ENCODE measurements around the gene CDA. TPM values are rescaled to one million over a fixed set of nuclear protein-coding genes. Genes with fewer than 3 reads are reported as not detected.

The CDA gene
- total RNA-seq, 4 donors from 2014 or later = 5.3 to 24.1 (median 18.5) TPM

DNA sequence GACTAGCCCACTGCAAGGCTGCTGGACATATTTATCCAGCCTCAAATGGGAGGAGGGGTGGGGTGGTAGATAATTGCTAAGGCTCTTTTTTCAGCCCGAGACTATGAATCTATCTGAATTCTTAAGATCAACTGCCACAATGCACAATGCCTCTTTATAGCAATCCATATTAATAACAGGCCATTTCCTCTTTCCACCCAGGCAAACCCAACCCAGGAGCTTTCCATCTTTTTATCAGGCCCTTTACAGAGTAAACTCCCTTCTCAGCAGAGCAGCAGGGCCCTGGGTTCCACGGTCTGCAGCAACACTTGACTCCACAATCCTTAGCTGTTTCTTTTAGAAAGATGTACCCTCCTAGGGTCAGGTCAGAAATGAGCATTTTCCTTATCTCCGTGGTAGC lies 71.5 kb downstream of the CDA start:
- intact Hi-C loops (cut with DNase I; ENCODE audit: low total_unique reads) = no loop called here
- no peak for DNase-seq (ENCODE audit: low spot score in 2 of 2)
- TF ChIP-seq POLR2A (IDR thresholded peaks at IDR 0.05) = no peak
- TF ChIP-seq, protein P1, sequence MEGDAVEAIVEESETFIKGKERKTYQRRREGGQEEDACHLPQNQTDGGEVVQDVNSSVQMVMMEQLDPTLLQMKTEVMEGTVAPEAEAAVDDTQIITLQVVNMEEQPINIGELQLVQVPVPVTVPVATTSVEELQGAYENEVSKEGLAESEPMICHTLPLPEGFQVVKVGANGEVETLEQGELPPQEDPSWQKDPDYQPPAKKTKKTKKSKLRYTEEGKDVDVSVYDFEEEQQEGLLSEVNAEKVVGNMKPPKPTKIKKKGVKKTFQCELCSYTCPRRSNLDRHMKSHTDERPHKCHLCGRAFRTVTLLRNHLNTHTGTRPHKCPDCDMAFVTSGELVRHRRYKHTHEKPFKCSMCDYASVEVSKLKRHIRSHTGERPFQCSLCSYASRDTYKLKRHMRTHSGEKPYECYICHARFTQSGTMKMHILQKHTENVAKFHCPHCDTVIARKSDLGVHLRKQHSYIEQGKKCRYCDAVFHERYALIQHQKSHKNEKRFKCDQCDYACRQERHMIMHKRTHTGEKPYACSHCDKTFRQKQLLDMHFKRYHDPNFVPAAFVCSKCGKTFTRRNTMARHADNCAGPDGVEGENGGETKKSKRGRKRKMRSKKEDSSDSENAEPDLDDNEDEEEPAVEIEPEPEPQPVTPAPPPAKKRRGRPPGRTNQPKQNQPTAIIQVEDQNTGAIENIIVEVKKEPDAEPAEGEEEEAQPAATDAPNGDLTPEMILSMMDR (IDR thresholded peaks at IDR 0.05) = no peak
- 19 to 21% methylated on average over 3 of the region's 3 CpGs for WGBS, 2 donors
- peak overlapping the region; percentile 81 for H3K4me3 ChIP-seq (ENCODE audit: low read depth, poor library complexity, severe bottlenecking)

- TF ChIP-seq POLR2A (IDR thresholded peaks at IDR 0.05) = no peak
- TF ChIP-seq, protein P1 (IDR thresholded peaks at IDR 0.05) = no peak
- intact Hi-C loops (cut with DNase I; ENCODE audit: low total_unique reads) = no loop called here
- WGBS, 2 donors = 0 to 1% methylated on average over 17 to 20 of the region's 20 CpGs
- DNase-seq (ENCODE audit: low spot score in 2 of 2) = no peak
- peak overlapping the region; percentile 81 for H3K4me3 ChIP-seq (ENCODE audit: low read depth, poor library complexity, severe bottlenecking)
These were observed 71.9 kb downstream of the CDA start for GRCh38 chr1:20660847-20661206.

DNA sequence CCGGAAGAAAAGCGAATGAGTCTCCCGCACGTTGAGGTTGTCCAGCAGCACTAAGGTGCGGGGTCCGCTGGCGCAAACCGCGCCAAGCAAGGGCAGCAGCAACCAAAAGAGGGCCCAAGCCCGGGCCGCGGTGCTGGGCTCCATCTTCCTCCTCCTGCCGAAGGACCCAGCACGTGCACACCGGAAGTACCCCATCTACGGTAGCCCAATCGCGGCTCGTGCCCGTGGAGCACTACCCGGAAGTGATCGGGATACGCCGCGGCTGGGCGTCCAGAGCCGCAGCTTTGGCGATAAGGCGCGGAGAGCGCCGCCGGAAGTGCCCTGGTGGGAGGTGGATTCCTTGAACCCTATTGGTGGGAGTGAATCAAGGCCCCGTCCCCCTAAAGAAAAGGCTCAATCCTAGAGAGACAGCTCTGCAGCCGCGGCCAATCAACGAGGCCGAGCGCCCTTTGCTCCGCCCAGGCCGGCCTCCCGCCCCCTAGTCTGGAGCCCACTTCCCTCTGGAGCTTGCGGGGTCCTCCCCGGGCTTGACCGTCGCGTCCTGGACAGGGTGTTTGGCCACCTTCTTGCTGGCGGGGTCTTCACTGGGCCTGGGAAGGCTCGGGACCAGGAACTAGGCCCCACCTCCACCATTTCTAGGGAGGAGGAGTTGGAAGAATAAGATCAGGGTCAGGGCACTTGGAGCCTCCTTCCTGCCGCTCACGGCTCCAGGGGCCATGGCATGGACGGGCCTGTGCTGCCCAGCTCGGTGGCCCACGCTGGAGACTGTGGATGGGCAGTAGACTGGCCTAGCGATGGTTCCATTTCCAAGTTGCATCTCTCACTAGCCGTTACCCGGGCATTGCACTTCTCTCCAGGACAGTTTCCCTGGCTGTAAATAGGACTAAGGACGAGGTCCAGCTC lies 72.6 kb downstream of the CDA start, which contains the start of gene DDOST:
Gene DDOST (minus strand): TSS at position 163 of the 903 bp plus-strand sequence. CDS start 19 bp downstream, at position 144.
- peak; percentile 94 to 98 for DNase-seq (ENCODE audit: low spot score in 2 of 2)
- intact Hi-C loops (cut with DNase I; ENCODE audit: low total_unique reads) = no loop called here
- no peak for TF ChIP-seq POLR2A (IDR thresholded peaks at IDR 0.05)
- TF ChIP-seq, protein P1 (IDR thresholded peaks at IDR 0.05) = no peak
- WGBS, 2 donors = 3 to 4% methylated on average over 22 to 24 of the region's 58 CpGs
- H3K4me3 ChIP-seq (ENCODE audit: low read depth, poor library complexity, severe bottlenecking) = peak within 1 kb of the TSS; percentile 81

- intact Hi-C loops (cut with DNase I; ENCODE audit: low total_unique reads) = no loop called here
- H3K4me3 ChIP-seq (ENCODE audit: low read depth, poor library complexity, severe bottlenecking) = peak overlapping the region; percentile 50
- TF ChIP-seq, protein P1 (IDR thresholded peaks at IDR 0.05) = no peak
- no peak for TF ChIP-seq POLR2A (IDR thresholded peaks at IDR 0.05)
- no peak for DNase-seq (ENCODE audit: low spot score in 2 of 2)
- WGBS, 2 donors = 58 to 65% methylated on average over 7 of the region's 7 CpGs
These were observed 73.2 kb downstream of the CDA start for GRCh38 chr1:20662110-20662475.

- 74 to 83% methylated on average over 1 of the region's 1 CpG for WGBS, 2 donors
- TF ChIP-seq POLR2A (IDR thresholded peaks at IDR 0.05) = no peak
- TF ChIP-seq, protein P1 (IDR thresholded peaks at IDR 0.05) = no peak
- no peak for DNase-seq (ENCODE audit: low spot score in 2 of 2)
- H3K4me3 ChIP-seq (ENCODE audit: low read depth, poor library complexity, severe bottlenecking) = no peak overlapping the region
- intact Hi-C loops (cut with DNase I; ENCODE audit: low total_unique reads) = no loop called here
These were observed 74.5 kb downstream of the CDA start for GRCh38 chr1:20663365-20663764.
